Measurements from ENCODE around the gene MAFB. TPM values are rescaled to one million over a fixed set of nuclear protein-coding genes. Genes with fewer than 3 reads are reported as not detected.

MAFB gene
- total RNA-seq, 1 donor from 2014 or later, result 22.5 TPM

- no peak for DNase-seq (ENCODE audit: low spot score)
Measured at GRCh38 chr20:40703975-40704530, 15.0 kb upstream of the MAFB start.

- no peak for DNase-seq (ENCODE audit: low spot score)
Measured at GRCh38 chr20:40702504-40702903, 13.5 kb upstream of the MAFB start.

- DNase-seq (ENCODE audit: low spot score), result no peak
Measured at GRCh38 chr20:40698744-40699143, 9.7 kb upstream of the MAFB start.

GRCh38 chr20:40698281-40698680, 9.2 kb upstream of the MAFB start:
- no peak for DNase-seq (ENCODE audit: low spot score)

- no peak for DNase-seq (ENCODE audit: low spot score)
Measured at GRCh38 chr20:40697541-40697940, 8.5 kb upstream of the MAFB start.

- no peak for DNase-seq (ENCODE audit: low spot score)
Measured at GRCh38 chr20:40695214-40695613, 6.2 kb upstream of the MAFB start.

- no peak for DNase-seq (ENCODE audit: low spot score)
Measured at GRCh38 chr20:40694246-40694645, 5.2 kb upstream of the MAFB start.

GRCh38 chr20:40692240-40693011, 3.4 kb upstream of the MAFB start:
- DNase-seq (ENCODE audit: low spot score), result no peak

- no peak for DNase-seq (ENCODE audit: low spot score)
Measured at GRCh38 chr20:40691566-40692239, 2.7 kb upstream of the MAFB start.

GRCh38 chr20:40690836-40691565, 2.0 kb upstream of the MAFB start:
- DNase-seq (ENCODE audit: low spot score), result no peak

- DNase-seq (ENCODE audit: low spot score), result peak; percentile 93
Measured at GRCh38 chr20:40689943-40690835, 1.2 kb upstream of the MAFB start.

- no peak for DNase-seq (ENCODE audit: low spot score)
Measured at GRCh38 chr20:40688129-40689099, 622 bp downstream of the MAFB start.

- peak; percentile 55 for DNase-seq (ENCODE audit: low spot score)
Measured at GRCh38 chr20:40687384-40688128, 1.5 kb downstream of the MAFB start.

GRCh38 chr20:40686893-40687292, 2.1 kb downstream of the MAFB start:
- DNase-seq (ENCODE audit: low spot score), result no peak

- DNase-seq (ENCODE audit: low spot score), result no peak
Measured at GRCh38 chr20:40686434-40686882, 2.6 kb downstream of the MAFB start.

- DNase-seq (ENCODE audit: low spot score), result no peak
Measured at GRCh38 chr20:40685349-40685748, 3.7 kb downstream of the MAFB start.

- no peak for DNase-seq (ENCODE audit: low spot score)
Measured at GRCh38 chr20:40683894-40684268, 5.2 kb downstream of the MAFB start.

- no peak for DNase-seq (ENCODE audit: low spot score)
Measured at GRCh38 chr20:40683221-40683893, 5.7 kb downstream of the MAFB start.
